ENCODE results near the gene ABCB4. TPM values are rescaled to one million over a fixed set of nuclear protein-coding genes. Genes with fewer than 3 reads are reported as not detected.

Gene ABCB4
- polyA plus RNA-seq, 1 donor = 0.40 TPM

- DNase-seq (ENCODE audit: low read depth) = no peak
These were observed 51.4 kb downstream of the ABCB4 start for GRCh38 chr7:87424075-87424474.

- no peak for DNase-seq (ENCODE audit: low read depth)
These were observed 55.3 kb downstream of the ABCB4 start for GRCh38 chr7:87420173-87420572.

- DNase-seq (ENCODE audit: low read depth) = peak; percentile 39
These were observed 58.5 kb downstream of the ABCB4 start for GRCh38 chr7:87416682-87417587.

GRCh38 chr7:87414794-87415188 lies 60.7 kb downstream of the ABCB4 start:
- no peak for DNase-seq (ENCODE audit: low read depth)

GRCh38 chr7:87413951-87414793 lies 61.3 kb downstream of the ABCB4 start:
- no peak for DNase-seq (ENCODE audit: low read depth)

GRCh38 chr7:87413029-87413428 lies 62.5 kb downstream of the ABCB4 start:
- DNase-seq (ENCODE audit: low read depth) = no peak

- no peak for DNase-seq (ENCODE audit: low read depth)
These were observed 64.3 kb downstream of the ABCB4 start for GRCh38 chr7:87411186-87411585.

GRCh38 chr7:87404674-87405073 lies 70.8 kb downstream of the ABCB4 start:
- no peak for DNase-seq (ENCODE audit: low read depth)

- no peak for DNase-seq (ENCODE audit: low read depth)
These were observed 77.0 kb downstream of the ABCB4 start for GRCh38 chr7:87398446-87398845.

- DNase-seq (ENCODE audit: low read depth) = no peak
These were observed 79.9 kb downstream of the ABCB4 start for GRCh38 chr7:87395442-87396020.

GRCh38 chr7:87391020-87391701 lies 84.3 kb downstream of the ABCB4 start:
- DNase-seq (ENCODE audit: low read depth) = no peak

GRCh38 chr7:87380905-87381304 lies 94.6 kb downstream of the ABCB4 start:
- no peak for DNase-seq (ENCODE audit: low read depth)

GRCh38 chr7:87375662-87376435 lies 99.6 kb downstream of the ABCB4 start:
- no peak for DNase-seq (ENCODE audit: low read depth)

- DNase-seq (ENCODE audit: low read depth) = no peak
These were observed 104.8 kb downstream of the ABCB4 start for GRCh38 chr7:87370660-87371180.

- DNase-seq (ENCODE audit: low read depth) = no peak
These were observed 106.3 kb downstream of the ABCB4 start for GRCh38 chr7:87369216-87369615.

GRCh38 chr7:87364246-87364645 lies 111.2 kb downstream of the ABCB4 start:
- no peak for DNase-seq (ENCODE audit: low read depth)

GRCh38 chr7:87363342-87363741 lies 112.1 kb downstream of the ABCB4 start:
- DNase-seq (ENCODE audit: low read depth) = no peak

- DNase-seq (ENCODE audit: low read depth) = no peak
These were observed 114.2 kb downstream of the ABCB4 start for GRCh38 chr7:87361320-87361719.

GRCh38 chr7:87359366-87359765 lies 116.1 kb downstream of the ABCB4 start:
- DNase-seq (ENCODE audit: low read depth) = no peak

- no peak for DNase-seq (ENCODE audit: low read depth)
These were observed 119.0 kb downstream of the ABCB4 start for GRCh38 chr7:87356448-87356847.

- no peak for DNase-seq (ENCODE audit: low read depth)
These were observed 120.7 kb downstream of the ABCB4 start for GRCh38 chr7:87354749-87355148.
